OCI-LY1 (cell line): ENCODE measurements around the gene SNED1.

Experiments used
- H2AFZ ChIP-seq: fragments of 200-600 bp; sonication (generic), shearing (Covaris generic); 2 replicates; pipeline ENCODE4 v1.6.0; 2014; ENCODE audit warnings: antibody characterized with exemption, mild to moderate bottlenecking, low read length
- H3F3A ChIP-seq: fragments of 200-600 bp; sonication (generic), shearing (Covaris generic); 2 replicates; pipeline ENCODE4 v1.6.0; 2014; ENCODE audit warnings: mild to moderate bottlenecking, antibody characterized with exemption, low read length, moderate library complexity; ENCODE audit not compliant: insufficient read depth
- H3K27ac ChIP-seq: fragments of 200-600 bp; sonication (generic); 2 replicates; pipeline ENCODE4 v1.5.1; 2014; ENCODE audit warnings: low read length, mixed run types, mild to moderate bottlenecking, low read depth; ENCODE audit not compliant: poor library complexity, severe bottlenecking
- H3K27me3 ChIP-seq: fragments of 200-600 bp; sonication (generic); 2 replicates; pipeline ENCODE4 v1.6.0; 2014; ENCODE audit warnings: antibody characterized with exemption, mild to moderate bottlenecking, low read length, moderate library complexity; ENCODE audit not compliant: insufficient read depth
- H3K36me3 ChIP-seq: fragments of 200-600 bp; sonication (generic); 2 replicates; pipeline ENCODE4 v1.6.1; 2014; ENCODE audit warnings: mild to moderate bottlenecking, antibody characterized with exemption, low read length, moderate library complexity, mixed read lengths; ENCODE audit not compliant: insufficient read depth
- H3K4me1 ChIP-seq: fragments of 200-600 bp; sonication (generic); 2 replicates; pipeline ENCODE4 v1.5.1; 2014; ENCODE audit warnings: mild to moderate bottlenecking, low read length, moderate library complexity; ENCODE audit not compliant: insufficient read depth, severe bottlenecking
- H3K4me2 ChIP-seq: fragments of 200-600 bp; sonication (generic), shearing (Covaris generic); 2 replicates; pipeline ENCODE4 v1.6.1; 2014; ENCODE audit warnings: low read length
- H3K4me3 ChIP-seq: fragments of 200-600 bp; sonication (generic); 2 replicates; pipeline ENCODE4 v1.5.1; 2014; ENCODE audit warnings: low read length, low read depth, mild to moderate bottlenecking, mixed read lengths; ENCODE audit not compliant: poor library complexity, severe bottlenecking
- H3K79me2 ChIP-seq: fragments of 200-600 bp; shearing (Covaris generic); 2 replicates; pipeline ENCODE4 v1.6.1; 2016; ENCODE audit warnings: mixed run types, low read length, mixed read lengths; ENCODE audit not compliant: insufficient read depth
- H3K9ac ChIP-seq: fragments of 200-600 bp; sonication (generic), shearing (Covaris generic); 2 replicates; pipeline ENCODE4 v1.6.1; 2014; ENCODE audit warnings: mild to moderate bottlenecking, low read length, mixed read lengths
- H3K9me2 ChIP-seq: fragments of 200-600 bp; sonication (generic), shearing (Covaris generic); 2 replicates; pipeline ENCODE4 v1.6.1; 2014; ENCODE audit warnings: low read depth, mild to moderate bottlenecking, low read length, mixed read lengths
- H3K9me3 ChIP-seq: fragments of 200-600 bp; shearing (Covaris generic); 2 replicates; pipeline ENCODE4 v1.6.1; 2014; ENCODE audit warnings: low read length, mixed read lengths
- H4K20me1 ChIP-seq: fragments of 200-600 bp; sonication (generic), shearing (Covaris generic); 2 replicates; pipeline ENCODE4 v1.6.0; 2016; ENCODE audit warnings: mild to moderate bottlenecking, low read length; ENCODE audit not compliant: insufficient read depth
- EZH2 ChIP-seq: fragments of 200-600 bp; sonication (generic), shearing (Covaris generic); IDR thresholded peaks from 2 replicates; pipeline ENCODE4 v1.8.0; 2017; ENCODE audit warnings: borderline replicate concordance, mixed run types, mild to moderate bottlenecking, antibody characterized with exemption, low read length, moderate library complexity, mixed read lengths
- TF ChIP-seq, protein P1 (sequence below): fragments of 200-600 bp; sonication (generic), shearing (Covaris generic); IDR thresholded peaks from 2 replicates; pipeline ENCODE4 v1.5.1; 2017; ENCODE audit warnings: mild to moderate bottlenecking, antibody characterized with exemption, low read length, moderate library complexity, mixed read lengths

Gene SNED1

DNA sequence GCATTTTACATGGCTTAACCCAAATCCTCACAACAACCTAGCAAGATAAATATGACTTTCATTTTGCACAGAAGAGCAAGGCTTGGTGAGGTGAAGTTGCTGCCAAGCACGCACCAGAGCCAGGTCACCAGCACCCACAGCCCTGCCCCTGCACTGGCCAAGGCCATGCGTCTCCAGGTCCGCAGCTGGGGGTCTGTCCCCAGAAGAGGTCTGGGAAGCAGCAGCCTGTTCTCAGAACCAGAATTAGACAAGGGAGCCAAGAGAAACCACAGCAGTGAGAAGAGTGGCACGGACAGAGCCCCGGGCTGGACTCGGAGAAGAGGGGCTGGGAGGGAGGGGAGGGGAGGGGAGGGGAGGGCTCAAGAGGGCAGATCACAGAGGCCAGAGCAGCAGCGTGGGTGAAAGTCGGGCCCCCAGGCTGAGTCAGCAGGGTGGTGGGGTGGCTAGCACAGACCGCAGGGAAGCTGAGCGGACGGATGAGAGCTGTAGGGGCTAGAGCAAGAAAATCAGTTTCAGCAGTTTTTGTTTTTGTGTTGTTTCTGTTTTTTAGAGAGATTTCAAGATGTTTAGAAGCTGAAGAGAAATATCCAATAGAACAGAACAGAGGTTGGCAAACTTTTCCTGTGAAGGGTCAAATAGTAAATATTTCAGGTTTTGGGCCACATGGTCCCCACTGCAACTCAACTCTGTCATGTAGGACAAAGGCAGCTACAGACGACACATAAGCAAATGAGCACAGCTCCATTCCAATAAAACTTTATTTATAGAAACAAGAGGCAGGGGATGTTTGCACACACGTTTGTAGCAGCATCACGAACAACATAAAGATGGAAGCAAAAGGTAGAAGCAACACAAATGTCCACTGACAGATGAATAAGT lies 111.0 kb downstream of the SNED1 start:
- Histone ChIP-seq H3K9me3 (no peaks in the 10 kb centered on the region), H3K9me2 (no peaks in the 10 kb centered on the region), H3K36me3 (peaks cover 31% of the 10 kb centered on the region), H3K79me2 (no peaks in the 10 kb centered on the region), H3K27me3 (no peaks in the 10 kb centered on the region), H3F3A (peaks cover 4% of the 10 kb centered on the region; the same call in 1 of the 2 replicates), H3K4me1 (peaks cover 55% of the 10 kb centered on the region), H3K4me2 (peak overlapping the region; percentile 38), H3K4me3 (peak overlapping the region; percentile 17), H3K27ac (peak overlapping the region; percentile 88), H3K9ac (peak overlapping the region; percentile 42; the same call in 1 of the 2 replicates), H4K20me1 (no peaks in the 10 kb centered on the region), H2AFZ (no peak overlapping the region)
- TF ChIP-seq EZH2, result no peak
- TF ChIP-seq, protein P1, sequence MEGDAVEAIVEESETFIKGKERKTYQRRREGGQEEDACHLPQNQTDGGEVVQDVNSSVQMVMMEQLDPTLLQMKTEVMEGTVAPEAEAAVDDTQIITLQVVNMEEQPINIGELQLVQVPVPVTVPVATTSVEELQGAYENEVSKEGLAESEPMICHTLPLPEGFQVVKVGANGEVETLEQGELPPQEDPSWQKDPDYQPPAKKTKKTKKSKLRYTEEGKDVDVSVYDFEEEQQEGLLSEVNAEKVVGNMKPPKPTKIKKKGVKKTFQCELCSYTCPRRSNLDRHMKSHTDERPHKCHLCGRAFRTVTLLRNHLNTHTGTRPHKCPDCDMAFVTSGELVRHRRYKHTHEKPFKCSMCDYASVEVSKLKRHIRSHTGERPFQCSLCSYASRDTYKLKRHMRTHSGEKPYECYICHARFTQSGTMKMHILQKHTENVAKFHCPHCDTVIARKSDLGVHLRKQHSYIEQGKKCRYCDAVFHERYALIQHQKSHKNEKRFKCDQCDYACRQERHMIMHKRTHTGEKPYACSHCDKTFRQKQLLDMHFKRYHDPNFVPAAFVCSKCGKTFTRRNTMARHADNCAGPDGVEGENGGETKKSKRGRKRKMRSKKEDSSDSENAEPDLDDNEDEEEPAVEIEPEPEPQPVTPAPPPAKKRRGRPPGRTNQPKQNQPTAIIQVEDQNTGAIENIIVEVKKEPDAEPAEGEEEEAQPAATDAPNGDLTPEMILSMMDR, result no peak

DNA sequence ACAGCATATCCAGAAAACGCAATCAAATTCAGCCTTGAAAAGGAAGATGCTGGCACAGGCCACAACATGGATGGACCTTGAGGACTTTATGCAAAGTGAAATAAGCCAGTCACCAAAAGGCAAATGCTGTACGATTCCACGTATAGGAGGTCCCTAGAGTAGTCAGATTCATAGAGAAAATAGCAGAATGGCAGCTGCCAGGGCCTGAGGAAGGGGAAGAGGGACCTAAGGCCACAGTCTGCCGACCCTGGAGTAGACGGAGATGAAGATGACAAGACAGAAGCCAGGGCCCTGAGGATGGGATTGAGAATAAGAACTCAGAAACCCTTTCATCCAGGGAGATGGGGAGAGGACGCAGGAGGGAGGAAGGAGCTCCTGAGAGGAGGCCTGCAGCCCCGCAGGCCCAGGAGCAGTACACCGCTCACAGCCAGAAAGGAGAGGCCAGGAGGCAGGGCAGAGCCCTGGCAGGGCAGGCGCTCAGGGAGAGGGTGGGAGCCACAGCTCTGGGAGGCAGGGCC lies 111.7 kb downstream of the SNED1 start:
- H3K36me3 ChIP-seq, result peaks cover 38% of the 10 kb centered on the region
- no peaks in the 10 kb centered on the region for H4K20me1 ChIP-seq
- TF ChIP-seq, protein P1, result no peak
- TF ChIP-seq EZH2, result no peak
- no peaks in the 10 kb centered on the region for H3K27me3 ChIP-seq
- no peak overlapping the region for H2AFZ ChIP-seq
- peak overlapping the region; percentile 88 for H3K27ac ChIP-seq
- H3K4me2 ChIP-seq, result peak overlapping the region; percentile 38
- H3F3A ChIP-seq, result peaks cover 4% of the 10 kb centered on the region; the same call in 1 of the 2 replicates
- H3K79me2 ChIP-seq, result no peaks in the 10 kb centered on the region
- H3K9me2 ChIP-seq, result no peaks in the 10 kb centered on the region
- peaks cover 55% of the 10 kb centered on the region for H3K4me1 ChIP-seq
- H3K9me3 ChIP-seq, result no peaks in the 10 kb centered on the region
- H3K4me3 ChIP-seq, result peak overlapping the region; percentile 4
- peak overlapping the region; percentile 42; the same call in 1 of the 2 replicates for H3K9ac ChIP-seq

DNA sequence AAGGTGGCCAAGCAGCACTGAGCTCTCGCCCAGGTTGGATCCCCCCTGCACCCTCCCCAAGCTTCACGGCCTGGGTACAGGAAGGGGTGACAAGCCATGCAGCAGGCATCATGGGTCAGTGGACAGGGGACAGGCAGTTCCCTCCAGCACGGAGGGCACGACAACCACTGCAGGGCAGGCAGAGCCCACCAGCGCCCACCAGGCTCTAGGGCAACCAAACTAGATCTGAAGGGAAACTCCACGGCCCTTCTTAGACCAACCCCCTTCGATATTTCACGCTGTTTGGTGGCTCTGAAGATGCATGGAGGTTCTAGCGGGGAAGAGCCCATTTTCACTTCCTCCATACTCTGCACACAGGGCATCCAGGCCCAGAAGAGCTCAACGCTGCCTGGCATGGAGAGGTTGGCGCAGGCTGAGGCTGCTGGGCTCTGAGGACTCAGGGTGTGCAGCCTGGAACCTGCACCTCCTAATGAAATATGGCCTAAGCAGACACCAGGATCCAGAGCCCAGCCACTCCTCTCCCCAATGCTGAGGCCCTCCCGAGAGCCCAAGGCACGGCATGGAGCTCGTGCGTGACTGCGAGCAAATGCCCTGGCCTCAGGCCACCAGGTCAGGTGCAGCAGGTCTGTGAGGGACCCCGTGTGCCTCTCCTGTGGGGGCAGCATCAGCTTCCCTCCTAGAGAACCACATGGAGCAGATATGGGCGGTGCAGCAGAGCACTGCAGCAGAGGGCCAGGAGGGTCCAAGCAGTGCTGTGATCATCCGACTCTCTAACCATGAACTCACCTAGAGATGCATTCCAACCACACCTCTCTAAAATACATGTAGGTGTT lies 112.4 kb downstream of the SNED1 start:
- no peaks in the 10 kb centered on the region for H4K20me1 ChIP-seq
- H2AFZ ChIP-seq, result no peak overlapping the region
- peak overlapping the region; percentile 42; the same call in 1 of the 2 replicates for H3K9ac ChIP-seq
- H3K27me3 ChIP-seq, result no peaks in the 10 kb centered on the region
- peaks cover 44% of the 10 kb centered on the region for H3K36me3 ChIP-seq
- peak overlapping the region; percentile 88 for H3K27ac ChIP-seq
- peak overlapping the region; percentile 5 for H3K4me3 ChIP-seq
- H3K4me1 ChIP-seq, result peaks cover 51% of the 10 kb centered on the region
- H3K9me3 ChIP-seq, result no peaks in the 10 kb centered on the region
- H3K4me2 ChIP-seq, result peak overlapping the region; percentile 38
- peaks cover 4% of the 10 kb centered on the region; the same call in 1 of the 2 replicates for H3F3A ChIP-seq
- no peaks in the 10 kb centered on the region for H3K9me2 ChIP-seq
- no peaks in the 10 kb centered on the region for H3K79me2 ChIP-seq
- TF ChIP-seq, protein P1, result no peak; the same call in 1 of the 2 replicates
- TF ChIP-seq EZH2, result no peak
